Stimulated activated naive CD4-positive, alpha-beta T cell treated with Interleukin-2 at 50 U/mL for 16 hours (primary cell): ENCODE measurements around the gene CERT1.

Experiments
- DNase-seq: peaks from one replicate; lab custom pipeline; 2025; lab: John Stamatoyannopoulos, UW

The CERT1 gene

GRCh38 chr5:75471193-75471592, 40.2 kb downstream of the CERT1 start:
- no peak for DNase-seq

GRCh38 chr5:75469017-75469416, 42.4 kb downstream of the CERT1 start:
- DNase-seq: no peak

GRCh38 chr5:75468593-75468992, 42.8 kb downstream of the CERT1 start:
- no peak for DNase-seq

- no peak for DNase-seq
Observed at GRCh38 chr5:75466006-75466716, 45.3 kb downstream of the CERT1 start.

GRCh38 chr5:75465480-75465879, 45.9 kb downstream of the CERT1 start:
- DNase-seq: no peak

- no peak for DNase-seq
Observed at GRCh38 chr5:75463726-75464125, 47.7 kb downstream of the CERT1 start.

GRCh38 chr5:75461679-75462078, 49.8 kb downstream of the CERT1 start:
- DNase-seq: no peak

GRCh38 chr5:75460942-75461610, 50.4 kb downstream of the CERT1 start:
- no peak for DNase-seq

- no peak for DNase-seq
Observed at GRCh38 chr5:75460532-75460931, 50.9 kb downstream of the CERT1 start.

- no peak for DNase-seq
Observed at GRCh38 chr5:75457691-75458090, 53.7 kb downstream of the CERT1 start.

- DNase-seq: no peak
Observed at GRCh38 chr5:75457161-75457560, 54.3 kb downstream of the CERT1 start.

- DNase-seq: no peak
Observed at GRCh38 chr5:75450069-75450468, 61.4 kb downstream of the CERT1 start.

GRCh38 chr5:75446068-75446467, 65.4 kb downstream of the CERT1 start:
- DNase-seq: no peak

- no peak for DNase-seq
Observed at GRCh38 chr5:75441560-75441959, 69.9 kb downstream of the CERT1 start.

- no peak for DNase-seq
Observed at GRCh38 chr5:75439276-75439675, 72.2 kb downstream of the CERT1 start.

- DNase-seq: no peak
Observed at GRCh38 chr5:75438722-75439121, 72.7 kb downstream of the CERT1 start.

- DNase-seq: no peak
Observed at GRCh38 chr5:75435096-75435495, 76.3 kb downstream of the CERT1 start.

GRCh38 chr5:75433814-75434506, 77.5 kb downstream of the CERT1 start:
- no peak for DNase-seq

GRCh38 chr5:75414241-75414640, 97.2 kb downstream of the CERT1 start:
- DNase-seq: no peak

GRCh38 chr5:75412111-75412990, 99.1 kb downstream of the CERT1 start:
- no peak for DNase-seq

- no peak for DNase-seq
Observed at GRCh38 chr5:75405296-75405695, 106.1 kb downstream of the CERT1 start.

- DNase-seq: no peak
Observed at GRCh38 chr5:75395277-75395676, 116.2 kb downstream of the CERT1 start.
